C4-2B (cell line): Measurements from ENCODE around the gene CDT1.

Experiments used
- H3K27ac ChIP-seq: fragments of 450-650 bp; 2 replicates; pipeline ENCODE4 v1.5.1; 2017
- ZFX ChIP-seq: fragments of 450-650 bp; IDR thresholded peaks from 2 replicates; pipeline ENCODE4 v1.6.1; 2017
- TF ChIP-seq, protein P1 (sequence below): fragments of 450-650 bp; conservative IDR thresholded peaks from 2 replicates; pipeline ENCODE4 v1.5.1; 2017; ENCODE audit warnings: mild to moderate bottlenecking

The CDT1 gene

DNA sequence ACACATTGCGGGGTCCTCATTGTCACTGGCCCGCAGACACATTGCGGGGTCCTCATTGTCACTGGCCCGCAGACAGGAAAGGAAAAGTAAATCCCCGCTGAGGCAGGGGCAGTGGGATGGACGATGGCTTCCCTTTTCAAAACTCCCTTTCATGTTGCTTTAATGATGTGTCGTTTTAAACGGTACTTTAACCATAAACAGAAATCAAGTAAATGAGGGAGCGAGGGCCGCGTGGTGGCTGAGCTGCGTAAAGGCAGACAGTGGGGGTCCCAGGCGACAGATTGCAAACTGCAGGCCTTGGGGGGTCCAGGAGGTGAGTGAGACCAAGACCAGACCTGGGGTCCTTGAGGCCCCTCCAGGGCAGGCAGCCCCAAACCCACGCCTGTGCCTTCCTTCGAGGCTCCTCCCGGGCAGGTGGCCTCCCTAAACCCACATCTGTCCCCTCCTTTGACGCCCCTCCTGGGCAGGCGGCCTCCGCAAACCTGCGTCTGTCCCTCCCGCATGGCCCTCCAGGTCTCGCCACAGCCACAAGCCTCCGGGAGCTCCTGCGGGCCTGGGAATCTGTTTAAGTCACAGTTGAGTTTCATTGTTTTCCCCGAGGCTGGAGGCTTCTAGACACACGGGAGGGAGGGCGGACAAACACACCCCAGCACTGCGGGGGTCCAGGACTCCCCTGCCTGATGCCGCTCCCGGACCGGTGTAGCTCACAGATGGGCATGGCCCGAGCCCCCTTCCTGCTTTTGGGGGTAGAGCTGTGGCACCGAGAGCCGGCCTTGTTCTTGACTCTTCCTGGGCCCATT lies 25.9 kb upstream of the CDT1 start:
- H3K27ac ChIP-seq = no peak overlapping the region
- TF ChIP-seq, protein P1, sequence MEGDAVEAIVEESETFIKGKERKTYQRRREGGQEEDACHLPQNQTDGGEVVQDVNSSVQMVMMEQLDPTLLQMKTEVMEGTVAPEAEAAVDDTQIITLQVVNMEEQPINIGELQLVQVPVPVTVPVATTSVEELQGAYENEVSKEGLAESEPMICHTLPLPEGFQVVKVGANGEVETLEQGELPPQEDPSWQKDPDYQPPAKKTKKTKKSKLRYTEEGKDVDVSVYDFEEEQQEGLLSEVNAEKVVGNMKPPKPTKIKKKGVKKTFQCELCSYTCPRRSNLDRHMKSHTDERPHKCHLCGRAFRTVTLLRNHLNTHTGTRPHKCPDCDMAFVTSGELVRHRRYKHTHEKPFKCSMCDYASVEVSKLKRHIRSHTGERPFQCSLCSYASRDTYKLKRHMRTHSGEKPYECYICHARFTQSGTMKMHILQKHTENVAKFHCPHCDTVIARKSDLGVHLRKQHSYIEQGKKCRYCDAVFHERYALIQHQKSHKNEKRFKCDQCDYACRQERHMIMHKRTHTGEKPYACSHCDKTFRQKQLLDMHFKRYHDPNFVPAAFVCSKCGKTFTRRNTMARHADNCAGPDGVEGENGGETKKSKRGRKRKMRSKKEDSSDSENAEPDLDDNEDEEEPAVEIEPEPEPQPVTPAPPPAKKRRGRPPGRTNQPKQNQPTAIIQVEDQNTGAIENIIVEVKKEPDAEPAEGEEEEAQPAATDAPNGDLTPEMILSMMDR = no peak
- no peak for TF ChIP-seq ZFX

DNA sequence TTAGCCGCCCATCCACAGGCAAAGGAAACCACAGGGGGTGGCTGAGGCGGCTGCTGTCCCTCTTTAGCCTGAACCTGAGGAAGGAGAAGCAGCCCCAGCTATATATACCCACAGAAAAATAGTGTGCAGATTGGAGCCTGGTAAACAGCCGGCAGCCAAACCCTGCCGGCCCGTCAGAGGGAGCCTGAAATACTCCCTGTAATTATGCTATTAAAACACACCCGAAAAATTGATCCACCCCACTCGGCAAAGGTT lies 25.4 kb upstream of the CDT1 start:
- no peak overlapping the region for H3K27ac ChIP-seq
- no peak for TF ChIP-seq ZFX
- TF ChIP-seq, protein P1 = no peak

DNA sequence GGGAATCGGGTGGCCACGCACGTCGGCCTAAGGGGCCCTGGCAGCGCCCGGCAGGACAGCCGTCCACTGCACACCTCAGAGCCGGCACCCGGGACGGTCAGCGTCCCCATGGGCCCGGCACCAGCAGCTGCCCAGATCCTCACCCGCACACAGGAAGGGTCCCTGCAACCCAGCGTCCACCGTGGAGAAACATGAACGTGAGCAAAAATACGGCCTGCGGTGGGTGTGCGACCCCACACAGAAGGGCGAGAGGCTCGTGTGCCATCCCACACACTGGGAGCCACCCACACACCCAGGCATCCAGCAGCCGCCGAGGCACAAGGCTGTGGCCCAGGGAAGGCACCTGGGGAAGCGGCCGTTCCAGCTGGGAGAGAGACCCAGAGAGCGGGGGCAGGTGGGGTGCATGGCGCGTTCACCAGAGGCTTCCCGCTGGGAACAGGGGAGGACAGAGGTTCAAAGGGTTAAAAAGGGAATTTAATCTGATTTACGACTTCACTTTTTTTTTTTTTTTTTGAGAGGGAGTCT lies 25.0 kb upstream of the CDT1 start:
- no peak for TF ChIP-seq ZFX
- TF ChIP-seq, protein P1 = no peak
- no peak overlapping the region for H3K27ac ChIP-seq

DNA sequence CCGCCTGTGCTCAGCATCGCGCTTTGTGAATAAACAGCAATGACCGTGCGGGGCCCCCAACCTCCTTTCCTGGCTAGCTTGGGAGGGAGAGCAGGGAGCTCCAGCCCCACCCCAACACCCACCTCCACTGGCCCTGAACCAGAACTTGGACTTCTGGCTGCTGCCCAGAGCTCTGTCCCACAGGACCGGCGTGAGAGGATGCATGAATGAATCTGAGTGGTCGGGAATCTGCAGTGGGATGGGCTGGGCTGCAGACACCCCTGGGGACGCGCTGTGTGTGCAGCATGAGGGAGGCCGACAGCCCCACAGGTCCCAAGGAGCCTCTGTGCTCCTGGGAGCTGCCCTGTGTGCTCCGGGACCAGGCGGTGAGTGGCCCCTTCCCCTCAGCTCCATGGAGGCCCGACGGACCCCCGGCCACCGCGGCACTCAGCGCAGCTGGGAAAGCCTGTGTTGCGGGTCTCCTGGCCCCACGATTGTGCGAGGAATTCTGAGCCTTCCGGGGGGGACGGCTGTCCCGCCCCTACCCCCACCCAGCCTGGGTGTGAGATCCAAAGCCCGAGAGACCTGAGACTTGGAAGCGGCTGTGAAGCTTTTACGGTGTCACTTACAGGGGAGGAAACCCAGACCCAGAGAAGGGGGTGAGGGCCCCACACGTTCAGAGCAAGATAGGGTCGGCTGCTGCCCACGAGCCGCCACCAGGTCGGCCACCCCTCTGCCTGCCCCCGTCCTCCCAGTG lies 24.0 kb upstream of the CDT1 start:
- H3K27ac ChIP-seq = no peak overlapping the region
- TF ChIP-seq, protein P1 = no peak
- no peak for TF ChIP-seq ZFX

DNA sequence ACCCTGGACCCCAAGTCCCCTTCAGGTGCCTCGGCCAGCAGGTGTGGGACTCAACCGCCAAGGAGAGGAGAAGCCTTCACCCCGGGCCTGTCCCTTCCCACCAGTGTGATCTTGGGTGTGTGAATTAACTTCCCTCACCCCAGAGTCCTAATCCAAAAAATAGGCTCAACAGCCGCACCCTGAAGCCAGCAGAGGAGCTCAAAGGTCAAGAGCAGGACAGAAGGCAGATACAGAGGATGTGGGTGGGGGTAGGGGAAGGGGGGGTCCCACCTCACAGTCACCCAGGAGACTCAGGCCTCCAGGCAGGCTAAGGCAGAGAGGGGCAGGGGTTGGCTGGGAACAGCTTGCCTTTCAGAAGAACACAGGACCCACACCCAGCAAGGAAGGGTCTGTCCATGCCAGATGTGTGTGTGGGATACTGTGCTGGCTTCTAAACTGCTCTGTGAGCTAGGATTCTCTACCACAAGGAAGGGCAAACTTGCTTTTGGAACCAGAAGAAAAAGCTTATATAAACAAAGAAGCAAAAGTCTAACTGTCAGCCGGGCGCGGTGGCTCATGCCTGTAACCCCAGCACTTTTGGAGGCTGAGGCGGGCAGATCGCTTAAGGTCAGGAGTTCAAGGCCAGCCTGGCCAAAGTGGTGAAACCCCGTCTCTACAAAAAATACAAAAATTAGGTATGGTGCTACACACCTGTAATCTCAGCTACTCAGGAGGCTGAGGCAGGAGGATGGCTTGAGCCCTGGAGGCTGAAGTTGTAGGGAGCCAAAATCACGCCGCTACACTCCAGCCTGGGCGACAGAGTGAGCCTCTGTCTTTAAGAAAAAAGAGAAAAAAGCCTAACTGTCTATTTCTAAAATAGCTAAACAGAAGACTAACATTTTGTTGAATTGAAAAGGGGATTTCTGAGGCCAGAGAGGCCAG lies 23.2 kb upstream of the CDT1 start:
- H3K27ac ChIP-seq = no peak overlapping the region; the same call in 1 of the 2 replicates
- TF ChIP-seq, protein P1 = no peak
- no peak for TF ChIP-seq ZFX

DNA sequence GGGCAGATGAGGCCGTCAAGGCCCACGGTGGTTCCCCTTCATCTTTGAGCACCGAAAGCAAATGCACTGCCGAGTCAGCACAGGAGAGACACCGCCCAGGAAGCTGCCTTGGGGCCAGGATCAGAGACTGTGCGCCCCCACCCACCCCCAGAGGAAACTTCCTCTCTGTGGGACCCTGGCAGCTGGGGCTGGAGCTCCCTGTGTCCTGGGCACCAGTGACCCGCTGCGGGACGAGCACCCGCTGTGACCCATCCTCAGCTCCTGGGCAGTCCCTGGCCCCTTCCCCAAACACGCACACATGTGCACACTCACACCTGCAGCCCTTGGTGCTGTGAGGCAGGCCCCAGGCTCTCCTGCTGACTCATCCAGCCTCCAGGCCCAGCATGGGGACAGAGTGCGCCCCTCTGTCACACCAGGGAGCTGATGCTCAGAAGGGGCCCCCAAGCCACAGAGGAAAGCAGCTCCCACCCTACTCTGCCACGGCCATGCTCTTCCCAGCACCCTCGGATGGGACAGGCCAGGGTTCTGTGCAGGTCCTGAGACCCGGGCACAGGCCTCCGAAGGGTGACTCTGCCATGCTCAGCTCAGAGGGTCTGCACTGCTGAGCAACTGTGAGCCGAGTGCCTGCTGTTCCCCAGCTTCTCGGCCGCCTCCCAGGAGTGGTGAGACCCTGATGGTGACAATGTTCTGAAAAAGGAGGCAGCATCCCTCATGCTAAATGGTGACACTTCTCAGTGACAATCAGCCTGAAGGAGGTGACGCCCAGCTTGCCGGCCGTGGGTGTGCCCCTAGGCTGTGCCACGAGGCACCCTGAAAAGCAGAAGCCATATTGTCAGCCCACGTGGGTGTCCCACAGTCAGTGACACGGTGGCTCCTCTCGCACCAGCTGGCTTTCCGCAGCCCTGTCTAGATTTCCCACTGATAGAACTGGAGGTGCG lies 22.2 kb upstream of the CDT1 start:
- TF ChIP-seq ZFX = no peak
- H3K27ac ChIP-seq = no peak overlapping the region; the same call in 1 of the 2 replicates
